Smooth muscle cell of the brain vasculature (primary cell): ENCODE data around the gene GPRC5B.

ENCODE experiments used
- DNase-seq: peaks from one replicate; pipeline ENCODE4 v3.0.0-alpha.2; 2012; ENCODE audit warnings: low read depth, low spot score

Gene GPRC5B

GRCh38 chr16:19872179-19872863 is 12.3 kb downstream of the GPRC5B start:
- no peak for DNase-seq

GRCh38 chr16:19871721-19872120 is 12.9 kb downstream of the GPRC5B start:
- no peak for DNase-seq

DNA sequence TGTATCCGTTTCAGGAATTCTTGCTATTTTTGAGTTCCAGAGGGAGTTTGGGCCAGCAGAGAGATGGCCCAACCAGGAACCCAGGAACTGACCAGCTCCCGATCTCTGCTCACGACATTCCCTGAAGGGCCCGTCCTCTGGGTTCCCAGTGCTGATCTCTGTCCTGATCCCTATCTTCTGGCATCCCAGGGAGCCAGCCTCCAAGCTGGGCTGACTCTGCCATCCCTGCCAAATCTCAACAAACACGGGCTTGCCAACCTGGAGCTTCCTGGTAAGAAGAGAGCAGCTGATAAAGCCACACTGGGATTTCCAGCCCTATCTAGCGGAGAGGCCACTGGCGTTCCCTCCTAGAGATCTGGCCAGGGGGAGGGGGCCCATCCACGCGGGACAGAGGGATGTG is 16.2 kb downstream of the GPRC5B start:
- no peak for DNase-seq

GRCh38 chr16:19864566-19864965 is 20.1 kb downstream of the GPRC5B start:
- DNase-seq = no peak

DNA sequence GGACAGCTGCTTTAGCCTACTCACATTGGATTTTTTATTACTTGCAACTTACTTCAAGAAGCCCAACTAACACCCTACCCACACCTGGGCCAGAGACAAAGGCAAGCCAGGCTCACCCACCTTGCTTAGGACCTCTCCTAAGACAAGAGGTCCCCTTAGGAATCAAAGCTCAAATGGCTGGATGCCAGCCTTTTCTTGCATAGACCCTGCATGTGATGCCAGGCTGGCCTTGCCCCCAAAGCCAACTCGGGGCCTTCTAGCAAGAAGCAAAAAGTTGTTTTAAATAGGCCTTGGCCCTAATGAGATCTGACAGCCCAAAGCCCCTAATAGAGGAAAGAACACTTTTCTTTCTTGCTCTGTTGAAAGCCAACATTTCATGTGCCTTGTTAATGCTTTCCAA is 20.7 kb downstream of the GPRC5B start:
- no peak for DNase-seq

- no peak for DNase-seq
These were observed 22.8 kb downstream of the GPRC5B start for GRCh38 chr16:19861811-19862327.

- no peak for DNase-seq
These were observed 23.5 kb downstream of the GPRC5B start for GRCh38 chr16:19861133-19861532.

DNA sequence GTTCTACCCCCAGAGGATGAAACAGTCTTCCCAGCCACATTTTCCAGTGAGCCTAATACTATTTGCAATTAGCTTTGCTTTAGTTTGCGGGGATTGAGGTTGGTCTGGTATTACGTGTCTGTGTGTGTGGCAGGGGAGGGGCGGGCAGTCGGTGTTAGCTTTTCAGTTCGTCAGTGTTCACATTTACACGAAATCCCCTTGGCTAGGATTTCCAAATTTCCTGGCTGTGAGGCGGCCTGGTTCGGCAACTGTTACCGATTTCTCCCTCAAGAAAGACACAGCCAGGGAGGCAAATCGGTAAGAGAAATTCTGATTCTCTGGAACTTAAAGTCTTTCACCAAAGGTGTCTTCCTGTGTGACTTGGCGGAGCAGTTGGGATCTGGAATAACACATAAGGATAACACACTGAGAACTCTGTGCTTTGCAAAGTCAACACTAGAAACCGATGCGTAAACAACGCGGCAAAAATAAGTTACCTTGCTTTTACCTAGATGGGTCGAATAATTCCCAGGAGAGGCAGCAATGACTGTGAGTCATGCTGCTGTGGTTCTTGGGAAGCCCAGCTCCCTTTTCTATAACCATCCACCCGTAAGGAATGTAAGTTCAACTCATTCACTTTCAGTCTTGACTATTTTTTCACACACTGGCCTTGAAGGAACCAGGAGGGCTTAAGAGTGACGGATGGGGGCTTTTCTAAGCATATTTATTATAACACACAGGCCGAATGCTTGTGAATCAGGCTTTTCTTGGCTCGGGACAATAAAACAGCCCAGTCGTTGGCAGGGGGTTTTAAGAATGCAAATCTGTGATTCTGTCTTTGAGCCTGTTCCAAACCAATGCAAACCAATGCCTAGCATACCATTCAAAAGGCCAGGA is 24.2 kb downstream of the GPRC5B start:
- no peak for DNase-seq

- no peak for DNase-seq
These were observed 25.0 kb downstream of the GPRC5B start for GRCh38 chr16:19859603-19860002.

DNA sequence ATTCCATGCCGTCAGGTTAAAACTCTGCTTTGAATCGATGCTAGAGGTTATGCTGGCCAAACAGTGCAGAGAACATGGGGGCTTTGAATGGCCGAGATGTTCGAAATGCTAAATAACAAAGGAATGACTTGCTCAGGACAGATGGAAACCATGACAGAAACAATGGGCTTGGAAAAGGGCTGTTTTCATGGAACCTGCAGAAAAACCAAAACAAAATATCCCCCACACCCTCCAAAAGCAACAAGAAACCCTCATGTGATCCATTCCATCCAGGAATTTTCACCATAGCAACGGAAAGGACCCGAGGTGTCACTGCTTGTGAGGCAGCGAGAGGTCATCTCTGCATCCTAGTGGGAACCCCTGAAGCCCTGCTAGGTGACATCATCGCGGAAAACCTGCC is 25.5 kb downstream of the GPRC5B start:
- no peak for DNase-seq

GRCh38 chr16:19858340-19859018 is 26.2 kb downstream of the GPRC5B start:
- DNase-seq = no peak

GRCh38 chr16:19857593-19858339 is 26.9 kb downstream of the GPRC5B start:
- no peak for DNase-seq

- DNase-seq = no peak
These were observed 28.5 kb downstream of the GPRC5B start for GRCh38 chr16:19856120-19856519.

GRCh38 chr16:19854543-19854876 is 30.1 kb downstream of the GPRC5B start:
- no peak for DNase-seq

GRCh38 chr16:19853742-19854542 is 30.7 kb downstream of the GPRC5B start:
- DNase-seq = no peak

DNA sequence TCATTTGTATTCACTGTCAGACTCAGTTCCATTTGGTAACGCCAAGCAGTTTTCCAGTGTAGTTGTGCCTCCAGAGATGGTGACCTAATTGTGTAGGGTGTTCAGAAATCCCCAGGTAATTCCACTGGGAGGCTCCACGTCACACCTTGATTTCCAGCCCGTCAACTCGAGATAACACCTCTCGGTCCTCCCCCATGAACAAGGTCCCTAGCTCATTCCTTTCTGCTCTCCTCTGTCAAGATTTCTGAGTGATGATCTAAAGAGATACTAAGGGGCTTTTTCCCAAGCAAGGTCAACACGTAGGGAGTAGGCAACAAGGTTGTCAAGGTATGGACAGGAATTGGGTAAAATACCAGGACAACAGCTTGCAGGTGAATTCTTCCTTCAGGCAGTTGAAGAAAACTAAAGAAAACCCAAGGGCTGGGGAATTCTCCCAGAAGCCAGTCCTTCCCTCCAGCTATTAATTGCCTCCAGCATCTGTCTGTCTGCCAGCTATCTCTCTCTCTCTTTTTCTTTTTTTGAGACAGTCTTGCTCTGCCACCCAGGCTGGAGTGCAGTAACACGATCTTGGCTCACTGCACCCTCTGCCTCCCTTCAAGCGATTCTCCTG is 31.4 kb downstream of the GPRC5B start:
- DNase-seq = no peak

GRCh38 chr16:19851476-19851875 is 33.2 kb downstream of the GPRC5B start:
- no peak for DNase-seq

DNA sequence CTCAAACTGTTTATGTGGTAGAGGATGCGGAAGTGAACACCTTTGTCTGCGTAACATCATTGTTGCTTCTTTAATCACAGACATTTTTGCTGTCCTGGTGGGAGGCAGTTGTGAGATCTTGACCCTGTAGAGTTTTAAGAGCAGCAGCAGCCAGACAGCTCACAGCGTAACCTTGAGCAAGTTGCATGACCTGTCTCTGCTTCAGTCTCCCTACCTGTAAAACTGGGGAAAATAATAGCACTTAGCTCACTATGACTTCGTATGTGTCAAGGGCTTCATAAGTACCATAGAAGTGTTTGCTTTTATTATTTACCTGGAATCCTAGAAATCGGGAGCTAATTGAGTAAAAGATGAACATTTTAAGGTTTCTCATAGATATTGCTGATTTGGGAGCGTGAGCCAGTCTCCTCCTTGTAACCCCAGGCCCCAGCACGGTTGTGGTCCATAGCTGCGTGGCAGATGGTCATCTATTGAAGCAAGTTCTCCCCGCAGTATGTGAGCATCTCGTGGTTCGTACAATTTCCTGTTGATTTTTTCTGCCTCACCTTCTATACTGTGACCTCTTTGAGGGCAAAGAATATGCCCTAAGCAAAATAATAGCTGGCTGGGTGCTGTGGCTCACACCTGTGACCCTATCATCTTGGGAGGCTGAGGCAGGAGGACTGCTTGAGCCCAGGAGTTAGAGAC is 34.4 kb downstream of the GPRC5B start:
- no peak for DNase-seq

DNA sequence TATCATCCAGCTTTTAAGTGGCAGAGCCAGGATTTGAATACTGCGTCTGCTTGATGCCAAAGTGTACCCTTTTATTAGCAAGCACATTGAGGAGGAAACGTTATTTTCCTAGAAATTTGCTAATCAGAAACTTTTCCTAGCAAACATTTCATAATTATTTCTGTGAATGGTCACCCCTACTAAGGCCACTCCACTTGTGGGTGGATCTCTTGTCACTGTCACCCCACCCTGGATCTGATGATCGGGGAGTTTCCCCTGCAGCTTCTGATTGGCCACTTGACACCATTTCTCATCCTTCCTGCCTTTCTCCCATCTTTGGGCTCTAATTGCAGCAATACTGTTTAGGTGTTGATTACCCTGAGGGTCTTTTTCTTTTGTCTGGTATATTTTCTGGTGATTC is 35.9 kb downstream of the GPRC5B start:
- no peak for DNase-seq

- DNase-seq = no peak
These were observed 38.2 kb downstream of the GPRC5B start for GRCh38 chr16:19846436-19846835.
